ENCODE results near the gene TMEM132D.

TMEM132D gene

GRCh38 chr12:129619271-129619670 is 284.6 kb downstream of the TMEM132D start:
- no peak overlapping the region for H3K4me2 ChIP-seq (ENCODE audit: low read length)
- H3F3A ChIP-seq (ENCODE audit: insufficient read depth, low read length), result no peaks in the 10 kb centered on the region
- H3K36me3 ChIP-seq (ENCODE audit: insufficient read depth, low read length), result no peaks in the 10 kb centered on the region
- no peaks in the 10 kb centered on the region for H3K79me2 ChIP-seq (ENCODE audit: insufficient read depth, low read length)
- no peak overlapping the region for H3K9ac ChIP-seq (ENCODE audit: low read length)
- H3K4me1 ChIP-seq (ENCODE audit: insufficient read depth, low read length, severe bottlenecking), result no peaks in the 10 kb centered on the region
- H3K27ac ChIP-seq (ENCODE audit: low read depth, low read length, poor library complexity, severe bottlenecking), result no peak overlapping the region
- H4K20me1 ChIP-seq (ENCODE audit: insufficient read depth, low read length), result no peaks in the 10 kb centered on the region
- no peak overlapping the region for H3K4me3 ChIP-seq (ENCODE audit: low read depth, low read length, poor library complexity, severe bottlenecking)
- TF ChIP-seq CTCF (IDR thresholded peaks at IDR 0.05; ENCODE audit: low read length) (no peak), EZH2 (IDR thresholded peaks at IDR 0.05; ENCODE audit: borderline replicate concordance, low read length) (no peak)
- H3K9me3 ChIP-seq (ENCODE audit: low read length), result no peaks in the 10 kb centered on the region
- H3K9me2 ChIP-seq (ENCODE audit: low read depth, low read length), result no peaks in the 10 kb centered on the region
- H3K27me3 ChIP-seq (ENCODE audit: insufficient read depth, low read length), result no peaks in the 10 kb centered on the region
- no peak overlapping the region for H2AFZ ChIP-seq (ENCODE audit: low read length)

GRCh38 chr12:129617849-129618248 is 286.0 kb downstream of the TMEM132D start:
- no peak for TF ChIP-seq EZH2 (IDR thresholded peaks at IDR 0.05; ENCODE audit: borderline replicate concordance, low read length)
- TF ChIP-seq CTCF (IDR thresholded peaks at IDR 0.05; ENCODE audit: low read length), result no peak
- H3K9ac ChIP-seq (ENCODE audit: low read length), result no peak overlapping the region

GRCh38 chr12:129615001-129615400 is 288.8 kb downstream of the TMEM132D start:
- H2AFZ ChIP-seq (ENCODE audit: low read length), result no peak overlapping the region
- H3F3A ChIP-seq (ENCODE audit: insufficient read depth, low read length), result no peaks in the 10 kb centered on the region
- TF ChIP-seq EZH2 (IDR thresholded peaks at IDR 0.05; ENCODE audit: borderline replicate concordance, low read length) (no peak), CTCF (IDR thresholded peaks at IDR 0.05; ENCODE audit: low read length) (no peak)
- no peaks in the 10 kb centered on the region for H4K20me1 ChIP-seq (ENCODE audit: insufficient read depth, low read length)
- H3K4me2 ChIP-seq (ENCODE audit: low read length), result no peak overlapping the region
- H3K9me3 ChIP-seq (ENCODE audit: low read length), result no peaks in the 10 kb centered on the region
- no peak overlapping the region for H3K27ac ChIP-seq (ENCODE audit: low read depth, low read length, poor library complexity, severe bottlenecking)
- no peaks in the 10 kb centered on the region for H3K27me3 ChIP-seq (ENCODE audit: insufficient read depth, low read length)
- no peak overlapping the region for H3K4me3 ChIP-seq (ENCODE audit: low read depth, low read length, poor library complexity, severe bottlenecking)
- no peaks in the 10 kb centered on the region for H3K79me2 ChIP-seq (ENCODE audit: insufficient read depth, low read length)
- no peaks in the 10 kb centered on the region for H3K9me2 ChIP-seq (ENCODE audit: low read depth, low read length)
- no peaks in the 10 kb centered on the region for H3K4me1 ChIP-seq (ENCODE audit: insufficient read depth, low read length, severe bottlenecking)
- no peak overlapping the region for H3K9ac ChIP-seq (ENCODE audit: low read length)
- no peaks in the 10 kb centered on the region for H3K36me3 ChIP-seq (ENCODE audit: insufficient read depth, low read length)

More at GRCh38 chr12:129617849-129618248, 286.0 kb downstream of the TMEM132D start:
- Histone ChIP-seq H3F3A (ENCODE audit: insufficient read depth, low read length) (no peaks in the 10 kb centered on the region), H3K27me3 (ENCODE audit: insufficient read depth, low read length) (no peaks in the 10 kb centered on the region), H3K79me2 (ENCODE audit: insufficient read depth, low read length) (no peaks in the 10 kb centered on the region), H3K4me3 (ENCODE audit: low read depth, low read length, poor library complexity, severe bottlenecking) (no peak overlapping the region), H2AFZ (ENCODE audit: low read length) (no peak overlapping the region), H3K4me2 (ENCODE audit: low read length) (no peak overlapping the region), H3K9me3 (ENCODE audit: low read length) (no peaks in the 10 kb centered on the region), H3K4me1 (ENCODE audit: insufficient read depth, low read length, severe bottlenecking) (no peaks in the 10 kb centered on the region), H3K9me2 (ENCODE audit: low read depth, low read length) (no peaks in the 10 kb centered on the region), H4K20me1 (ENCODE audit: insufficient read depth, low read length) (no peaks in the 10 kb centered on the region), H3K36me3 (ENCODE audit: insufficient read depth, low read length) (no peaks in the 10 kb centered on the region), H3K27ac (ENCODE audit: low read depth, low read length, poor library complexity, severe bottlenecking) (no peak overlapping the region)
